SK-N-SH treated with all-trans-retinoic acid at 6 μM for 48 hours (cell line): ENCODE results near the gene LRRC25.

Experiments
- ATAC-seq: fragments of 200-7000 bp; cut with Tn5 transposase; 3 replicates; pipeline ENCODE4 v1.9.1; 2020; ENCODE audit warnings: mild to moderate bottlenecking, moderate library complexity
- ARNTL ChIP-seq: fragments of 450-650 bp; formaldehyde crosslinking; IDR thresholded peaks from 2 replicates; pipeline ENCODE4 v1.5.0; 2020; ENCODE audit warnings: low read depth, mild to moderate bottlenecking, moderate library complexity, borderline replicate concordance
- BACH2 ChIP-seq: fragments of 250-450 bp; sonication (Bioruptor Pico); IDR thresholded peaks from 2 replicates; pipeline ENCODE4 v1.9.0; 2021; ENCODE audit warnings: mild to moderate bottlenecking, borderline replicate concordance
- CREB5 ChIP-seq: fragments of 250-450 bp; sonication (Bioruptor Pico); IDR thresholded peaks from 2 replicates; pipeline ENCODE4 v1.5.1; 2020; ENCODE audit warnings: low read depth, mild to moderate bottlenecking, moderate library complexity
- CSDC2 ChIP-seq: fragments of 250-450 bp; sonication (Bioruptor Pico); IDR thresholded peaks from 2 replicates; pipeline ENCODE4 v1.5.0; 2020; ENCODE audit warnings: mild to moderate bottlenecking, moderate library complexity
- CSRNP3 ChIP-seq: fragments of 250-450 bp; sonication (Bioruptor Pico); IDR thresholded peaks from 2 replicates; pipeline ENCODE4 v1.5.1; 2021; ENCODE audit warnings: mild to moderate bottlenecking, moderate library complexity
- ESRRG ChIP-seq: fragments of 250-450 bp; sonication (Bioruptor Pico); IDR thresholded peaks from 2 replicates; pipeline ENCODE4 v1.6.1; 2021; ENCODE audit warnings: mild to moderate bottlenecking
- ISL1 ChIP-seq: fragments of 250-450 bp; sonication (Bioruptor Pico); IDR thresholded peaks from 2 replicates; pipeline ENCODE4 v2.1.2; 2022; ENCODE audit warnings: mild to moderate bottlenecking, moderate library complexity
- OSR1 ChIP-seq: fragments of 250-450 bp; sonication (Bioruptor Pico); IDR thresholded peaks from 2 replicates; pipeline ENCODE4 v1.8.0; 2022; ENCODE audit warnings: moderate library complexity, mild to moderate bottlenecking, inconsistent platforms
- PATZ1 ChIP-seq: fragments of 250-450 bp; sonication (Bioruptor Pico); IDR thresholded peaks from 2 replicates; pipeline ENCODE4 v1.8.0; 2020; ENCODE audit warnings: mild to moderate bottlenecking, moderate library complexity, borderline replicate concordance
- POU6F1 ChIP-seq: fragments of 250-450 bp; sonication (Bioruptor Pico); IDR thresholded peaks from 2 replicates; pipeline ENCODE4 v1.8.0; 2021; ENCODE audit warnings: low read depth, mild to moderate bottlenecking, moderate library complexity, borderline replicate concordance
- PPARA ChIP-seq: fragments of 250-450 bp; sonication (Bioruptor Pico); IDR thresholded peaks from 2 replicates; pipeline ENCODE4 v1.5.0; 2020; ENCODE audit warnings: mild to moderate bottlenecking, borderline replicate concordance
- SNAI2 ChIP-seq: fragments of 250-450 bp; sonication (Bioruptor Pico); IDR thresholded peaks from 2 replicates; pipeline ENCODE4 v1.5.0; 2020; ENCODE audit warnings: mild to moderate bottlenecking, moderate library complexity
- TCF4 ChIP-seq: fragments of 250-450 bp; sonication (Bioruptor Pico); IDR thresholded peaks from 2 replicates; pipeline ENCODE4 v1.8.0; 2021; ENCODE audit warnings: mild to moderate bottlenecking, moderate library complexity, borderline replicate concordance
- TSHZ2 ChIP-seq: fragments of 250-450 bp; sonication (Bioruptor Pico); IDR thresholded peaks from 2 replicates; pipeline ENCODE4 v1.5.0; 2020; ENCODE audit warnings: mild to moderate bottlenecking, moderate library complexity
- ZC3H10 ChIP-seq: fragments of 250-450 bp; sonication (Bioruptor Pico); IDR thresholded peaks from 2 replicates; pipeline ENCODE4 v1.5.1; 2021; ENCODE audit warnings: mild to moderate bottlenecking, moderate library complexity
- ZFP30 ChIP-seq: fragments of 450-650 bp; formaldehyde crosslinking; IDR thresholded peaks from 2 replicates; pipeline ENCODE4 v1.5.0; 2022; ENCODE audit warnings: mild to moderate bottlenecking, moderate library complexity
- ZNF565 ChIP-seq: fragments of 450-650 bp; formaldehyde crosslinking; conservative IDR thresholded peaks from 2 replicates; pipeline ENCODE4 v1.5.0; 2020; ENCODE audit warnings: low read depth, mild to moderate bottlenecking, moderate library complexity
- ZNF70 ChIP-seq: fragments of 450-650 bp; formaldehyde crosslinking; IDR thresholded peaks from 2 replicates; pipeline ENCODE4 v1.5.0; 2020; ENCODE audit warnings: mild to moderate bottlenecking, moderate library complexity
- ZNF8 ChIP-seq: fragments of 450-650 bp; formaldehyde crosslinking; IDR thresholded peaks from 2 replicates; pipeline ENCODE4 v1.5.0; 2020; ENCODE audit warnings: mild to moderate bottlenecking, moderate library complexity

Gene LRRC25

GRCh38 chr19:18368504-18369222, 28.8 kb downstream of the LRRC25 start:
- TF ChIP-seq BACH2 (CRISPR knock-in tag) (no peak), OSR1 (CRISPR knock-in tag) (no peak), ZC3H10 (CRISPR knock-in tag) (no peak)
- ATAC-seq: no peak

GRCh38 chr19:18366021-18366435, 31.4 kb downstream of the LRRC25 start:
- no peak for ATAC-seq

More at GRCh38 chr19:18366021-18366435, 31.4 kb downstream of the LRRC25 start:
- no peak for TF ChIP-seq ARNTL
- TF ChIP-seq ZFP30: no peak
- TF ChIP-seq ZNF70 (CRISPR knock-in tag): no peak
- no peak for TF ChIP-seq BACH2 (CRISPR knock-in tag)
- TF ChIP-seq CSDC2: no peak
- TF ChIP-seq OSR1 (CRISPR knock-in tag): no peak
- no peak for TF ChIP-seq ISL1
- no peak for TF ChIP-seq ZNF565 (CRISPR knock-in tag)
- TF ChIP-seq PPARA: no peak
- no peak for TF ChIP-seq ESRRG (CRISPR knock-in tag)
- no peak for TF ChIP-seq CREB5 (CRISPR knock-in tag)
- TF ChIP-seq SNAI2 (CRISPR knock-in tag): no peak
- TF ChIP-seq ZC3H10 (CRISPR knock-in tag): no peak
- no peak for TF ChIP-seq ZNF8 (CRISPR knock-in tag)
- no peak for TF ChIP-seq PATZ1 (CRISPR knock-in tag)
- no peak for TF ChIP-seq POU6F1 (CRISPR knock-in tag)
- no peak for TF ChIP-seq TSHZ2 (CRISPR knock-in tag)
- no peak for TF ChIP-seq TCF4
- TF ChIP-seq CSRNP3 (CRISPR knock-in tag): no peak
